CD4-positive, alpha-beta T cell treated with Interleukin-2 at 100 ng/mL for 4 hours (primary cell): ENCODE results near the gene PAN2.
"Not testable (repeated sequence)": the region's sequence is repeated elsewhere in the genome, so short reads cannot be mapped to it uniquely, and the experiment has no call there.

Experiments
- DNase-seq: peaks from one replicate; pipeline ENCODE4 v3.0.0-alpha.2; 2020; ENCODE audit warnings: low spot score

PAN2 gene

GRCh38 chr12:56333679-56334489 lies at the start of gene PAN2:
Gene PAN2 (minus strand): TSS chr12:56334000. CDS start chr12:56333094, 906 bp downstream.
- DNase-seq = peak; percentile 97

GRCh38 chr12:56382611-56383010 lies 48.8 kb upstream of the PAN2 start:
- DNase-seq = no peak

GRCh38 chr12:56377989-56378316 lies 44.2 kb upstream of the PAN2 start:
- no peak for DNase-seq

- DNase-seq = no peak
Observed at GRCh38 chr12:56377310-56377988, 43.6 kb upstream of the PAN2 start.

GRCh38 chr12:56375598-56376434 lies 42.0 kb upstream of the PAN2 start:
- no peak for DNase-seq

GRCh38 chr12:56374726-56375597 lies 41.2 kb upstream of the PAN2 start:
- no peak for DNase-seq

- DNase-seq = no peak
Observed at GRCh38 chr12:56373515-56373914, 39.7 kb upstream of the PAN2 start.

- DNase-seq = no peak
Observed at GRCh38 chr12:56366948-56367347, 33.1 kb upstream of the PAN2 start.

- DNase-seq = no peak
Observed at GRCh38 chr12:56362130-56363059, 28.6 kb upstream of the PAN2 start, which contains the start of gene APOF. Gene APOF (minus strand): TSS chr12:56362857. CDS start chr12:56362745, 112 bp downstream.

GRCh38 chr12:56361487-56362129 lies 27.8 kb upstream of the PAN2 start:
- no peak for DNase-seq

- DNase-seq = peak; percentile 100
Observed at GRCh38 chr12:56359851-56360767, 26.3 kb upstream of the PAN2 start, which contains the start of gene STAT2. Gene STAT2 (minus strand): TSS chr12:56360107. CDS start chr12:56356571, 3,536 bp downstream.

GRCh38 chr12:56358836-56359532 lies 25.2 kb upstream of the PAN2 start:
- no peak for DNase-seq

GRCh38 chr12:56351325-56351724 lies 17.5 kb upstream of the PAN2 start:
- DNase-seq = no peak

- no peak for DNase-seq
Observed at GRCh38 chr12:56350662-56351061, 16.9 kb upstream of the PAN2 start.

GRCh38 chr12:56348776-56349175 lies 15.0 kb upstream of the PAN2 start:
- DNase-seq = no peak

GRCh38 chr12:56347255-56347654 lies 13.5 kb upstream of the PAN2 start:
- DNase-seq = not testable (repeated sequence)

GRCh38 chr12:56346675-56347074 lies 12.9 kb upstream of the PAN2 start:
- peak; percentile 25 for DNase-seq

- DNase-seq = not testable (repeated sequence)
Observed at GRCh38 chr12:56342290-56342689, 8.5 kb upstream of the PAN2 start.
